IMR-90 (cell line): Measurements from ENCODE around the gene EMILIN2. TPM values are rescaled to one million over a fixed set of nuclear protein-coding genes. Genes with fewer than 3 reads are reported as not detected.
A peak's percentile ranks its signal among the peaks of the same experiment; 100 is the strongest.

Source experiments
- ATAC-seq: fragments of 200-7000 bp; cut with Tn5 transposase; 2 replicates; pipeline ENCODE4 v1.9.1; 2020; ENCODE audit warnings: low read depth, mild to moderate bottlenecking, moderate library complexity
- BruUV-seq: library from RNA; stranded (reverse); fragments of 400-500 nt; replicated peaks from 2 replicates; lab custom pipeline; 2021; lab: Mats Ljungman, UMichigan
- CTCF ChIA-PET: fragments of 300-600 bp; formaldehyde crosslinking; extraction: SDS; loops from one replicate; lab custom pipeline; 2021; ENCODE audit warnings: antibody characterized with exemption; lab: Yijun Ruan, JAX
- POLR2A ChIA-PET: fragments of 300-600 bp; sonication (Branson Sonifier 250); formaldehyde crosslinking; loops from one replicate; lab custom pipeline; 2022; ENCODE audit warnings: antibody characterized with exemption; ENCODE audit not compliant: unreplicated experiment; lab: Charles Lee
- DNase-seq: peaks from one replicate; pipeline ENCODE4 v3.0.0; 2013
- H2AFZ ChIP-seq: replicated peaks from 2 replicates; pipeline ENCODE3; 2013; ENCODE audit warnings: low read length, mild to moderate bottlenecking; ENCODE audit not compliant: poor library complexity
- H2AK5ac ChIP-seq: 2 replicates; pipeline ENCODE4 v1.6.1; 2013; ENCODE audit warnings: low read depth, low read length, inconsistent platforms
- H2AK9ac ChIP-seq: replicated peaks from 2 replicates; pipeline ENCODE3; 2013; ENCODE audit warnings: mild to moderate bottlenecking, low read depth, low read length, moderate library complexity; ENCODE audit not compliant: poor library complexity
- H2BK120ac ChIP-seq: 2 replicates; pipeline ENCODE4 v1.6.1; 2013; ENCODE audit warnings: low read depth, low read length, inconsistent platforms
- H2BK15ac ChIP-seq: 3 replicates; pipeline ENCODE4 v1.6.1; 2013; ENCODE audit warnings: low read depth, low read length, inconsistent platforms
- H2BK20ac ChIP-seq: 2 replicates; pipeline ENCODE4 v1.6.1; 2013; ENCODE audit warnings: low read depth, mild to moderate bottlenecking, inconsistent platforms, low read length, moderate library complexity
- H2BK5ac ChIP-seq: 2 replicates; pipeline ENCODE4 v1.6.1; 2013; ENCODE audit warnings: mild to moderate bottlenecking, low read depth, low read length, inconsistent platforms; ENCODE audit not compliant: poor library complexity, severe bottlenecking
- H3K14ac ChIP-seq: replicated peaks from 2 replicates; pipeline ENCODE4 v1.6.1; 2013; ENCODE audit warnings: low read depth, low read length, inconsistent platforms
- H3K18ac ChIP-seq: 2 replicates; pipeline ENCODE4 v1.6.1; 2013; ENCODE audit warnings: low read depth, low read length, control low read depth
- H3K23ac ChIP-seq: 2 replicates; pipeline ENCODE4 v1.6.1; 2013; ENCODE audit warnings: low read depth, low read length, inconsistent platforms
- H3K27ac ChIP-seq: 2 replicates; pipeline ENCODE4 v1.5.1; 2013; ENCODE audit warnings: mild to moderate bottlenecking, control low read depth, low read length; ENCODE audit not compliant: insufficient read depth
- H3K27me3 ChIP-seq: 2 replicates; pipeline ENCODE4 v1.6.1; 2013; ENCODE audit warnings: low read length; ENCODE audit not compliant: control insufficient read depth, insufficient read depth
- H3K36me3 ChIP-seq: 2 replicates; pipeline ENCODE4 v1.6.1; 2013; ENCODE audit warnings: low read length, mixed read lengths; ENCODE audit not compliant: control insufficient read depth, insufficient read depth
- H3K4ac ChIP-seq: 2 replicates; pipeline ENCODE4 v1.6.1; 2013; ENCODE audit warnings: low read depth, low read length, inconsistent platforms
- H3K4me1 ChIP-seq: 2 replicates; pipeline ENCODE4 v1.6.1; 2013; ENCODE audit warnings: low read length, mixed read lengths; ENCODE audit not compliant: control insufficient read depth, insufficient read depth
- H3K4me2 ChIP-seq: 2 replicates; pipeline ENCODE4 v1.6.1; 2013; ENCODE audit warnings: low read depth, mild to moderate bottlenecking, control low read depth, low read length, moderate library complexity
- H3K4me3 ChIP-seq: 2 replicates; pipeline ENCODE4 v1.5.1; 2013; ENCODE audit warnings: low read depth, mild to moderate bottlenecking, control low read depth, low read length, moderate library complexity; ENCODE audit not compliant: insufficient read depth
- H3K56ac ChIP-seq: 2 replicates; pipeline ENCODE4 v1.6.1; 2013; ENCODE audit warnings: low read length, inconsistent platforms; ENCODE audit not compliant: insufficient read depth; ENCODE audit errors: extremely low read depth
- H3K79me1 ChIP-seq, 2 experiments: 2 replicates each; pipeline ENCODE4 v1.6.1; 2013; ENCODE audit warnings: low read length in 2 of 2, inconsistent platforms in 1 of 2, low read depth in 1 of 2
- H3K9ac ChIP-seq: 2 replicates; pipeline ENCODE4 v1.6.1; 2013; ENCODE audit warnings: low read depth, low read length, control low read depth
- H3K9me1 ChIP-seq: 2 replicates; pipeline ENCODE4 v1.6.1; 2013; ENCODE audit warnings: low read length, inconsistent platforms; ENCODE audit not compliant: insufficient read depth
- H3K9me3 ChIP-seq: 2 replicates; pipeline ENCODE4 v1.6.1; 2013; ENCODE audit warnings: low read length; ENCODE audit not compliant: control insufficient read depth, insufficient read depth
- H4K20me1 ChIP-seq: 2 replicates; pipeline ENCODE4 v1.6.1; 2013; ENCODE audit warnings: low read length, inconsistent platforms; ENCODE audit not compliant: insufficient read depth
- H4K5ac ChIP-seq: 2 replicates; pipeline ENCODE4 v1.6.1; 2013; ENCODE audit warnings: mild to moderate bottlenecking, low read depth, low read length, control low read depth
- H4K8ac ChIP-seq, 2 experiments: 2 replicates each; pipeline ENCODE4 v1.6.1; 2013; ENCODE audit warnings: low read depth in 2 of 2, low read length in 2 of 2, control low read depth in 1 of 2, inconsistent platforms in 1 of 2
- H4K91ac ChIP-seq: 2 replicates; pipeline ENCODE4 v1.6.1; 2013; ENCODE audit warnings: low read depth, low read length, inconsistent platforms; ENCODE audit not compliant: insufficient read depth
- BHLHE40 ChIP-seq: fragments of 150-350 bp; IDR thresholded peaks from 2 replicates; pipeline ENCODE4 v1.6.1; 2016; ENCODE audit warnings: mild to moderate bottlenecking, low read depth, low read length
- CEBPB ChIP-seq: IDR thresholded peaks from 2 replicates; pipeline ENCODE4 v1.6.1; 2012; ENCODE audit warnings: low read depth, low read length, improper control_type of control experiment
- CHD1 ChIP-seq: IDR thresholded peaks from 2 replicates; pipeline ENCODE4 v1.6.1; 2012; ENCODE audit warnings: low read depth, low read length, improper control_type of control experiment
- FOS ChIP-seq: fragments of 150-350 bp; IDR thresholded peaks from 2 replicates; pipeline ENCODE4 v1.6.1; 2016; ENCODE audit warnings: low read depth, low read length
- MAFK ChIP-seq: IDR thresholded peaks from 2 replicates; pipeline ENCODE4 v1.6.1; 2012; ENCODE audit warnings: low read depth, low read length, improper control_type of control experiment
- MAZ ChIP-seq: IDR thresholded peaks from 2 replicates; pipeline ENCODE4 v1.6.1; 2012; ENCODE audit warnings: low read depth, mild to moderate bottlenecking, low read length, improper control_type of control experiment, moderate library complexity, borderline replicate concordance
- MXI1 ChIP-seq: IDR thresholded peaks from 2 replicates; pipeline ENCODE4 v1.6.1; 2012; ENCODE audit warnings: low read depth, mild to moderate bottlenecking, low read length, moderate library complexity, borderline replicate concordance
- NFE2L2 ChIP-seq: fragments of 150-350 bp; IDR thresholded peaks from 2 replicates; pipeline ENCODE4 v1.6.1; 2016; ENCODE audit warnings: low read depth, mild to moderate bottlenecking, low read length
- POLR2A ChIP-seq: IDR thresholded peaks from 2 replicates; pipeline ENCODE4 v1.6.1; 2012; ENCODE audit warnings: mild to moderate bottlenecking, low read depth, low read length
- RAD21 ChIP-seq: IDR thresholded peaks from 2 replicates; pipeline ENCODE4 v1.6.1; 2012; ENCODE audit warnings: low read length, improper control_type of control experiment
- RCOR1 ChIP-seq: IDR thresholded peaks from 2 replicates; pipeline ENCODE4 v1.6.1; 2012; ENCODE audit warnings: mild to moderate bottlenecking, low read length, improper control_type of control experiment; ENCODE audit not compliant: insufficient replicate concordance
- RFX5 ChIP-seq: IDR thresholded peaks from 2 replicates; pipeline ENCODE4 v1.8.0; 2012; ENCODE audit warnings: low read depth, mild to moderate bottlenecking, low read length, moderate library complexity
- WGBS, 2 experiments: methylation state at CpG; one replicate each; pipeline versions ENCODE4 v1.1.5 to v1.1.7; 2013; ENCODE audit warnings: missing lambda C conversion rate in 2 of 2; ENCODE audit not compliant: insufficient read length in 1 of 2; ENCODE audit errors: extremely low coverage in 2 of 2; 5-methylcytosine and 5-hydroxymethylcytosine counted together
- dilution Hi-C: fragments of 300-500 bp; cut with HindIII; formaldehyde crosslinking; loops from one replicate; pipeline ENCODE4 v1.14.3; 2018; ENCODE audit warnings: low sequenced_read_pairs; ENCODE audit not compliant: unreplicated experiment
- in situ Hi-C: fragments of 300-500 bp; cut with MboI; formaldehyde crosslinking; loops from 3 replicates; pipeline ENCODE4 v1.14.3; 2019; ENCODE audit warnings: low sequenced_read_pairs, inconsistent platforms, mixed read lengths
- intact Hi-C: fragments of 100-400 bp; cut with micrococcal nuclease; formaldehyde crosslinking; loops from 2 replicates; pipeline ENCODE4 v1.10.0; 2022
- polyA plus RNA-seq, 3 experiments: library from polyadenylated mRNA; depleted of rRNA; stranded (reverse); fragments of >200 nt; gene quantifications; 2 replicates each; pipeline ENCODE4 v1.2.3, GENCODE V29; 2012; ENCODE audit warnings: low replicate concordance in 1 of 3
- total RNA-seq: library from RNA; depleted of rRNA; stranded (reverse); fragments of >200 nt; gene quantifications from 2 replicates; pipeline ENCODE4 v1.2.3, GENCODE V29; 2012
- TF ChIP-seq, protein P1 (sequence below): conservative IDR thresholded peaks from 2 replicates; pipeline ENCODE4 v1.5.1; 2012; ENCODE audit warnings: mild to moderate bottlenecking, low read depth, low read length, improper control_type of control experiment
- TF ChIP-seq, protein P2 (sequence below): fragments of 150-350 bp; IDR thresholded peaks from 2 replicates; pipeline ENCODE4 v1.6.1; 2017; ENCODE audit warnings: mild to moderate bottlenecking, antibody characterized with exemption, low read length, low read depth
- TF ChIP-seq, protein P3 (sequence below): fragments of 150-350 bp; IDR thresholded peaks from 2 replicates; pipeline ENCODE4 v1.6.1; 2016; ENCODE audit warnings: low read depth, mild to moderate bottlenecking, low read length, moderate library complexity, borderline replicate concordance

The EMILIN2 gene
- total and polyA plus RNA-seq, 2 of the 4 experiments (the other 2 are of a cell fraction), result under 0.01 to 0.14 TPM

DNA sequence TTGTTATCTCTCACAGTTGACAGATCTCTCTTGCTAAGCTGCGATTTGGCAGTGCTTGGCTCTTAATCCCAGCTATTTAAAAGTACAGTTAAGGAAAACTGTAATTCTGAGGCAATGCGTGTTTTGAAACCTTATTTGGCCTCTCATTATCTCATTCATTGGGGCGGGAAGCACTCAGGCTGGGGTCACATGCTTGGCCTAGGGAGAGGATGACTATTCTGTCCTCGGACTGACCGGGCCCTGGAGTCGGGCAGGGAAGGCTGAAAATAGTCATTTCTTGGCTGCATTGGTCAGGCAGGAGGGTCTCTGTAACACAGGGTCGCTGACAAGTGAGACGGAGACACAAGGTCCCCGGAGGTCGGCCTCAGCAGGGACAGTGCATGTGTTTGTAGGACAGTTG is 20.2 kb upstream of the EMILIN2 start:
- Histone ChIP-seq H4K8ac (no peak overlapping the region), H3K27ac (no peak overlapping the region), H3K4me1 (peaks cover 2% of the 10 kb centered on the region; the same call in 1 of the 2 replicates), H3K18ac (no peak overlapping the region), H4K91ac (no peak overlapping the region), H3K4ac (no peak overlapping the region), H4K20me1 (no peaks in the 10 kb centered on the region), H3K9me1 (no peaks in the 10 kb centered on the region), H3K4me3 (no peak overlapping the region), H2BK15ac (no peak overlapping the region), H3K9me3 (no peaks in the 10 kb centered on the region), H2AK9ac (no peak overlapping the region), H3K79me1 (no peaks in the 10 kb centered on the region), H3K56ac (no peak overlapping the region), H3K14ac (no peak overlapping the region), H3K9ac (no peak overlapping the region), H3K36me3 (no peaks in the 10 kb centered on the region), H2AK5ac (no peak overlapping the region), H3K23ac (no peak overlapping the region), H2AFZ (no peak overlapping the region), H3K27me3 (peaks cover 8% of the 10 kb centered on the region), H2BK20ac (no peak overlapping the region), H2BK120ac (no peak overlapping the region), H3K4me2 (no peak overlapping the region), H4K5ac (no peak overlapping the region), H2BK5ac (no peak overlapping the region)
- BruUV-seq, result no TSS peak
- TF ChIP-seq, protein P1, sequence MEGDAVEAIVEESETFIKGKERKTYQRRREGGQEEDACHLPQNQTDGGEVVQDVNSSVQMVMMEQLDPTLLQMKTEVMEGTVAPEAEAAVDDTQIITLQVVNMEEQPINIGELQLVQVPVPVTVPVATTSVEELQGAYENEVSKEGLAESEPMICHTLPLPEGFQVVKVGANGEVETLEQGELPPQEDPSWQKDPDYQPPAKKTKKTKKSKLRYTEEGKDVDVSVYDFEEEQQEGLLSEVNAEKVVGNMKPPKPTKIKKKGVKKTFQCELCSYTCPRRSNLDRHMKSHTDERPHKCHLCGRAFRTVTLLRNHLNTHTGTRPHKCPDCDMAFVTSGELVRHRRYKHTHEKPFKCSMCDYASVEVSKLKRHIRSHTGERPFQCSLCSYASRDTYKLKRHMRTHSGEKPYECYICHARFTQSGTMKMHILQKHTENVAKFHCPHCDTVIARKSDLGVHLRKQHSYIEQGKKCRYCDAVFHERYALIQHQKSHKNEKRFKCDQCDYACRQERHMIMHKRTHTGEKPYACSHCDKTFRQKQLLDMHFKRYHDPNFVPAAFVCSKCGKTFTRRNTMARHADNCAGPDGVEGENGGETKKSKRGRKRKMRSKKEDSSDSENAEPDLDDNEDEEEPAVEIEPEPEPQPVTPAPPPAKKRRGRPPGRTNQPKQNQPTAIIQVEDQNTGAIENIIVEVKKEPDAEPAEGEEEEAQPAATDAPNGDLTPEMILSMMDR, result no peak
- no peak for TF ChIP-seq BHLHE40
- TF ChIP-seq POLR2A, result no peak
- TF ChIP-seq, protein P2, sequence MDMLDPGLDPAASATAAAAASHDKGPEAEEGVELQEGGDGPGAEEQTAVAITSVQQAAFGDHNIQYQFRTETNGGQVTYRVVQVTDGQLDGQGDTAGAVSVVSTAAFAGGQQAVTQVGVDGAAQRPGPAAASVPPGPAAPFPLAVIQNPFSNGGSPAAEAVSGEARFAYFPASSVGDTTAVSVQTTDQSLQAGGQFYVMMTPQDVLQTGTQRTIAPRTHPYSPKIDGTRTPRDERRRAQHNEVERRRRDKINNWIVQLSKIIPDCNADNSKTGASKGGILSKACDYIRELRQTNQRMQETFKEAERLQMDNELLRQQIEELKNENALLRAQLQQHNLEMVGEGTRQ, result no peak
- no peak for TF ChIP-seq RFX5
- TF ChIP-seq CEBPB, result no peak
- TF ChIP-seq NFE2L2, result no peak
- no peak for TF ChIP-seq MAZ
- TF ChIP-seq CHD1, result no peak
- TF ChIP-seq, protein P3, sequence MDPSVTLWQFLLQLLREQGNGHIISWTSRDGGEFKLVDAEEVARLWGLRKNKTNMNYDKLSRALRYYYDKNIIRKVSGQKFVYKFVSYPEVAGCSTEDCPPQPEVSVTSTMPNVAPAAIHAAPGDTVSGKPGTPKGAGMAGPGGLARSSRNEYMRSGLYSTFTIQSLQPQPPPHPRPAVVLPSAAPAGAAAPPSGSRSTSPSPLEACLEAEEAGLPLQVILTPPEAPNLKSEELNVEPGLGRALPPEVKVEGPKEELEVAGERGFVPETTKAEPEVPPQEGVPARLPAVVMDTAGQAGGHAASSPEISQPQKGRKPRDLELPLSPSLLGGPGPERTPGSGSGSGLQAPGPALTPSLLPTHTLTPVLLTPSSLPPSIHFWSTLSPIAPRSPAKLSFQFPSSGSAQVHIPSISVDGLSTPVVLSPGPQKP, result no peak
- no peak for TF ChIP-seq RCOR1
- no peak for TF ChIP-seq MAFK
- no peak for TF ChIP-seq RAD21
- no peak for TF ChIP-seq MXI1
- TF ChIP-seq FOS, result no peak
- in situ Hi-C loops, result no loop called here
- CTCF ChIA-PET, result interaction anchor here (1.0 kb wide), 1 partner anchor 61 kb away, joined by 3 read pairs; no protein-coding TSS in a partner anchor
- DNase-seq, result no peak
- dilution Hi-C loops, result no loop called here
- POLR2A ChIA-PET, result no interaction called here
- peak; percentile 56 for ATAC-seq
- intact Hi-C loops, result no loop called here
- 33% methylated on average over 7 of the region's 10 CpGs; no CpG with 5 or more reads in 1 of the 2 experiments for WGBS, 2 experiments
